IMR-90 (cell line): Measurements from ENCODE around the gene LILRA6. TPM values are rescaled to one million over a fixed set of nuclear protein-coding genes. Genes with fewer than 3 reads are reported as not detected.

Source experiments
- ATAC-seq: fragments of 200-7000 bp; cut with Tn5 transposase; 2 replicates; pipeline ENCODE4 v1.9.1; 2020; ENCODE audit warnings: low read depth, mild to moderate bottlenecking, moderate library complexity
- BruUV-seq: library from RNA; stranded (reverse); fragments of 400-500 nt; replicated peaks from 2 replicates; lab custom pipeline; 2021; lab: Mats Ljungman, UMichigan
- CTCF ChIA-PET: fragments of 300-600 bp; formaldehyde crosslinking; extraction: SDS; loops from one replicate; lab custom pipeline; 2021; ENCODE audit warnings: antibody characterized with exemption; lab: Yijun Ruan, JAX
- POLR2A ChIA-PET: fragments of 300-600 bp; sonication (Branson Sonifier 250); formaldehyde crosslinking; loops from one replicate; lab custom pipeline; 2022; ENCODE audit warnings: antibody characterized with exemption; ENCODE audit not compliant: unreplicated experiment; lab: Charles Lee
- DNase-seq: peaks from one replicate; pipeline ENCODE4 v3.0.0; 2013
- H2AFZ ChIP-seq: replicated peaks from 2 replicates; pipeline ENCODE3; 2013; ENCODE audit warnings: low read length, mild to moderate bottlenecking; ENCODE audit not compliant: poor library complexity
- H2AK5ac ChIP-seq: 2 replicates; pipeline ENCODE4 v1.6.1; 2013; ENCODE audit warnings: low read depth, low read length, inconsistent platforms
- H2AK9ac ChIP-seq: replicated peaks from 2 replicates; pipeline ENCODE3; 2013; ENCODE audit warnings: mild to moderate bottlenecking, low read depth, low read length, moderate library complexity; ENCODE audit not compliant: poor library complexity
- H2BK120ac ChIP-seq: 2 replicates; pipeline ENCODE4 v1.6.1; 2013; ENCODE audit warnings: low read depth, low read length, inconsistent platforms
- H2BK15ac ChIP-seq: 3 replicates; pipeline ENCODE4 v1.6.1; 2013; ENCODE audit warnings: low read depth, low read length, inconsistent platforms
- H2BK20ac ChIP-seq: 2 replicates; pipeline ENCODE4 v1.6.1; 2013; ENCODE audit warnings: low read depth, mild to moderate bottlenecking, inconsistent platforms, low read length, moderate library complexity
- H2BK5ac ChIP-seq: 2 replicates; pipeline ENCODE4 v1.6.1; 2013; ENCODE audit warnings: mild to moderate bottlenecking, low read depth, low read length, inconsistent platforms; ENCODE audit not compliant: poor library complexity, severe bottlenecking
- H3K14ac ChIP-seq: replicated peaks from 2 replicates; pipeline ENCODE4 v1.6.1; 2013; ENCODE audit warnings: low read depth, low read length, inconsistent platforms
- H3K18ac ChIP-seq: 2 replicates; pipeline ENCODE4 v1.6.1; 2013; ENCODE audit warnings: low read depth, low read length, control low read depth
- H3K23ac ChIP-seq: 2 replicates; pipeline ENCODE4 v1.6.1; 2013; ENCODE audit warnings: low read depth, low read length, inconsistent platforms
- H3K27ac ChIP-seq: 2 replicates; pipeline ENCODE4 v1.5.1; 2013; ENCODE audit warnings: mild to moderate bottlenecking, control low read depth, low read length; ENCODE audit not compliant: insufficient read depth
- H3K27me3 ChIP-seq: 2 replicates; pipeline ENCODE4 v1.6.1; 2013; ENCODE audit warnings: low read length; ENCODE audit not compliant: control insufficient read depth, insufficient read depth
- H3K36me3 ChIP-seq: 2 replicates; pipeline ENCODE4 v1.6.1; 2013; ENCODE audit warnings: low read length, mixed read lengths; ENCODE audit not compliant: control insufficient read depth, insufficient read depth
- H3K4ac ChIP-seq: 2 replicates; pipeline ENCODE4 v1.6.1; 2013; ENCODE audit warnings: low read depth, low read length, inconsistent platforms
- H3K4me1 ChIP-seq: 2 replicates; pipeline ENCODE4 v1.6.1; 2013; ENCODE audit warnings: low read length, mixed read lengths; ENCODE audit not compliant: control insufficient read depth, insufficient read depth
- H3K4me2 ChIP-seq: 2 replicates; pipeline ENCODE4 v1.6.1; 2013; ENCODE audit warnings: low read depth, mild to moderate bottlenecking, control low read depth, low read length, moderate library complexity
- H3K4me3 ChIP-seq: 2 replicates; pipeline ENCODE4 v1.5.1; 2013; ENCODE audit warnings: low read depth, mild to moderate bottlenecking, control low read depth, low read length, moderate library complexity; ENCODE audit not compliant: insufficient read depth
- H3K56ac ChIP-seq: 2 replicates; pipeline ENCODE4 v1.6.1; 2013; ENCODE audit warnings: low read length, inconsistent platforms; ENCODE audit not compliant: insufficient read depth; ENCODE audit errors: extremely low read depth
- H3K79me1 ChIP-seq, 2 experiments: 2 replicates each; pipeline ENCODE4 v1.6.1; 2013; ENCODE audit warnings: low read length in 2 of 2, inconsistent platforms in 1 of 2, low read depth in 1 of 2
- H3K9ac ChIP-seq: 2 replicates; pipeline ENCODE4 v1.6.1; 2013; ENCODE audit warnings: low read depth, low read length, control low read depth
- H3K9me1 ChIP-seq: 2 replicates; pipeline ENCODE4 v1.6.1; 2013; ENCODE audit warnings: low read length, inconsistent platforms; ENCODE audit not compliant: insufficient read depth
- H3K9me3 ChIP-seq: 2 replicates; pipeline ENCODE4 v1.6.1; 2013; ENCODE audit warnings: low read length; ENCODE audit not compliant: control insufficient read depth, insufficient read depth
- H4K20me1 ChIP-seq: 2 replicates; pipeline ENCODE4 v1.6.1; 2013; ENCODE audit warnings: low read length, inconsistent platforms; ENCODE audit not compliant: insufficient read depth
- H4K5ac ChIP-seq: 2 replicates; pipeline ENCODE4 v1.6.1; 2013; ENCODE audit warnings: mild to moderate bottlenecking, low read depth, low read length, control low read depth
- H4K8ac ChIP-seq, 2 experiments: 2 replicates each; pipeline ENCODE4 v1.6.1; 2013; ENCODE audit warnings: low read depth in 2 of 2, low read length in 2 of 2, control low read depth in 1 of 2, inconsistent platforms in 1 of 2
- H4K91ac ChIP-seq: 2 replicates; pipeline ENCODE4 v1.6.1; 2013; ENCODE audit warnings: low read depth, low read length, inconsistent platforms; ENCODE audit not compliant: insufficient read depth
- BHLHE40 ChIP-seq: fragments of 150-350 bp; IDR thresholded peaks from 2 replicates; pipeline ENCODE4 v1.6.1; 2016; ENCODE audit warnings: mild to moderate bottlenecking, low read depth, low read length
- CEBPB ChIP-seq: IDR thresholded peaks from 2 replicates; pipeline ENCODE4 v1.6.1; 2012; ENCODE audit warnings: low read depth, low read length, improper control_type of control experiment
- CHD1 ChIP-seq: IDR thresholded peaks from 2 replicates; pipeline ENCODE4 v1.6.1; 2012; ENCODE audit warnings: low read depth, low read length, improper control_type of control experiment
- FOS ChIP-seq: fragments of 150-350 bp; IDR thresholded peaks from 2 replicates; pipeline ENCODE4 v1.6.1; 2016; ENCODE audit warnings: low read depth, low read length
- MAFK ChIP-seq: IDR thresholded peaks from 2 replicates; pipeline ENCODE4 v1.6.1; 2012; ENCODE audit warnings: low read depth, low read length, improper control_type of control experiment
- MAZ ChIP-seq: IDR thresholded peaks from 2 replicates; pipeline ENCODE4 v1.6.1; 2012; ENCODE audit warnings: low read depth, mild to moderate bottlenecking, low read length, improper control_type of control experiment, moderate library complexity, borderline replicate concordance
- MXI1 ChIP-seq: IDR thresholded peaks from 2 replicates; pipeline ENCODE4 v1.6.1; 2012; ENCODE audit warnings: low read depth, mild to moderate bottlenecking, low read length, moderate library complexity, borderline replicate concordance
- NFE2L2 ChIP-seq: fragments of 150-350 bp; IDR thresholded peaks from 2 replicates; pipeline ENCODE4 v1.6.1; 2016; ENCODE audit warnings: low read depth, mild to moderate bottlenecking, low read length
- POLR2A ChIP-seq: IDR thresholded peaks from 2 replicates; pipeline ENCODE4 v1.6.1; 2012; ENCODE audit warnings: mild to moderate bottlenecking, low read depth, low read length
- RAD21 ChIP-seq: IDR thresholded peaks from 2 replicates; pipeline ENCODE4 v1.6.1; 2012; ENCODE audit warnings: low read length, improper control_type of control experiment
- RCOR1 ChIP-seq: IDR thresholded peaks from 2 replicates; pipeline ENCODE4 v1.6.1; 2012; ENCODE audit warnings: mild to moderate bottlenecking, low read length, improper control_type of control experiment; ENCODE audit not compliant: insufficient replicate concordance
- RFX5 ChIP-seq: IDR thresholded peaks from 2 replicates; pipeline ENCODE4 v1.8.0; 2012; ENCODE audit warnings: low read depth, mild to moderate bottlenecking, low read length, moderate library complexity
- SMC3 ChIP-seq: fragments of 150-350 bp; IDR thresholded peaks from 2 replicates; pipeline ENCODE4 v1.6.1; 2016; ENCODE audit warnings: low read depth, mild to moderate bottlenecking, antibody characterized with exemption, low read length, moderate library complexity
- WGBS, 2 experiments: methylation state at CpG; one replicate each; pipeline versions ENCODE4 v1.1.5 to v1.1.7; 2013; ENCODE audit warnings: missing lambda C conversion rate in 2 of 2; ENCODE audit not compliant: insufficient read length in 1 of 2; ENCODE audit errors: extremely low coverage in 2 of 2; 5-methylcytosine and 5-hydroxymethylcytosine counted together
- dilution Hi-C: fragments of 300-500 bp; cut with HindIII; formaldehyde crosslinking; loops from one replicate; pipeline ENCODE4 v1.14.3; 2018; ENCODE audit warnings: low sequenced_read_pairs; ENCODE audit not compliant: unreplicated experiment
- in situ Hi-C: fragments of 300-500 bp; cut with MboI; formaldehyde crosslinking; loops from 3 replicates; pipeline ENCODE4 v1.14.3; 2019; ENCODE audit warnings: low sequenced_read_pairs, inconsistent platforms, mixed read lengths
- intact Hi-C: fragments of 100-400 bp; cut with micrococcal nuclease; formaldehyde crosslinking; loops from 2 replicates; pipeline ENCODE4 v1.10.0; 2022
- polyA plus RNA-seq, 3 experiments: library from polyadenylated mRNA; depleted of rRNA; stranded (reverse); fragments of >200 nt; gene quantifications; 2 replicates each; pipeline ENCODE4 v1.2.3, GENCODE V29; 2012; ENCODE audit warnings: low replicate concordance in 1 of 3
- total RNA-seq: library from RNA; depleted of rRNA; stranded (reverse); fragments of >200 nt; gene quantifications from 2 replicates; pipeline ENCODE4 v1.2.3, GENCODE V29; 2012
- TF ChIP-seq, protein P1 (sequence below): fragments of 150-350 bp; IDR thresholded peaks from 2 replicates; pipeline ENCODE4 v1.6.1; 2016; ENCODE audit warnings: low read depth, mild to moderate bottlenecking, low read length, moderate library complexity, borderline replicate concordance
- TF ChIP-seq, protein P2 (sequence below): fragments of 150-350 bp; IDR thresholded peaks from 2 replicates; pipeline ENCODE4 v1.6.1; 2017; ENCODE audit warnings: mild to moderate bottlenecking, antibody characterized with exemption, low read length, low read depth
- TF ChIP-seq, protein P3 (sequence below): conservative IDR thresholded peaks from 2 replicates; pipeline ENCODE4 v1.5.1; 2012; ENCODE audit warnings: mild to moderate bottlenecking, low read depth, low read length, improper control_type of control experiment

The LILRA6 gene
- total and polyA plus RNA-seq, 2 of the 4 experiments (the other 2 are of a cell fraction): not detected

DNA sequence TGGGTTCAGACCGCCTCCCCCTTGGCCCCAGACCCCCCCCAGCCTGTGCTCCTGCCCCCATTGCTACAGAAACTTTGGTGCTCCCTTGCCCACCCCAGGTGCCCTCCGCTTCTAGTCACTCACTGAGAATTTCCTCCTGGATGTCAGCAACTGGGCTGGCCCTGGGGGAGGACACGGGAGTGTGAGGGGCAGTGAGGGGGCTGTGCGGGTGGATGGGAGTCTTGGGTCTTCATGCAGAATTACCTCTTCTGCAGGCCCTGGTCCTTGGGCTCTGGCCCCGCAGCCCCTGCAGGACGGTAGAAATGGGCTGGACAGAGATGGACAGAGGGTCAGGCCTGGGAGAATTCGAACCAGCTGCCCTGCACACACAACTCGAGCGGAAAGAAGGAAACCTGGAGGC lies 9.7 kb upstream of the LILRA6 start:
- no peak overlapping the region for H2BK15ac ChIP-seq
- H3K9me1 ChIP-seq: no peaks in the 10 kb centered on the region
- in situ Hi-C loops (no loop called here), intact Hi-C loops (no loop called here), dilution Hi-C loops (no loop called here)
- no peak overlapping the region for H2AK5ac ChIP-seq
- H3K9ac ChIP-seq: no peak overlapping the region
- no peak overlapping the region for H2BK5ac ChIP-seq
- H4K20me1 ChIP-seq: no peaks in the 10 kb centered on the region
- no peak overlapping the region for H3K14ac ChIP-seq
- CTCF ChIA-PET: no interaction called here
- 60% methylated on average over 2 of the region's 9 CpGs; no CpG with 5 or more reads in 1 of the 2 experiments for WGBS, 2 experiments
- no peak overlapping the region for H3K23ac ChIP-seq
- no peak for DNase-seq
- no peak for ATAC-seq
- no peak overlapping the region for H2AFZ ChIP-seq
- no TSS peak for BruUV-seq
- no peak overlapping the region for H2AK9ac ChIP-seq
- no peak overlapping the region for H3K4ac ChIP-seq
- no peak overlapping the region for H4K5ac ChIP-seq
- H3K79me1 ChIP-seq: no peaks in the 10 kb centered on the region
- H3K4me1 ChIP-seq: no peaks in the 10 kb centered on the region
- no peak overlapping the region for H3K4me2 ChIP-seq
- H2BK20ac ChIP-seq: no peak overlapping the region
- no peak overlapping the region for H3K27ac ChIP-seq
- TF ChIP-seq SMC3 (no peak), CHD1 (no peak), CEBPB (no peak), RCOR1 (no peak), FOS (no peak), BHLHE40 (no peak), NFE2L2 (no peak), MAZ (no peak), MAFK (no peak), RFX5 (no peak), RAD21 (no peak), MXI1 (no peak), POLR2A (no peak)
- TF ChIP-seq, protein P1, sequence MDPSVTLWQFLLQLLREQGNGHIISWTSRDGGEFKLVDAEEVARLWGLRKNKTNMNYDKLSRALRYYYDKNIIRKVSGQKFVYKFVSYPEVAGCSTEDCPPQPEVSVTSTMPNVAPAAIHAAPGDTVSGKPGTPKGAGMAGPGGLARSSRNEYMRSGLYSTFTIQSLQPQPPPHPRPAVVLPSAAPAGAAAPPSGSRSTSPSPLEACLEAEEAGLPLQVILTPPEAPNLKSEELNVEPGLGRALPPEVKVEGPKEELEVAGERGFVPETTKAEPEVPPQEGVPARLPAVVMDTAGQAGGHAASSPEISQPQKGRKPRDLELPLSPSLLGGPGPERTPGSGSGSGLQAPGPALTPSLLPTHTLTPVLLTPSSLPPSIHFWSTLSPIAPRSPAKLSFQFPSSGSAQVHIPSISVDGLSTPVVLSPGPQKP: no peak
- TF ChIP-seq, protein P2, sequence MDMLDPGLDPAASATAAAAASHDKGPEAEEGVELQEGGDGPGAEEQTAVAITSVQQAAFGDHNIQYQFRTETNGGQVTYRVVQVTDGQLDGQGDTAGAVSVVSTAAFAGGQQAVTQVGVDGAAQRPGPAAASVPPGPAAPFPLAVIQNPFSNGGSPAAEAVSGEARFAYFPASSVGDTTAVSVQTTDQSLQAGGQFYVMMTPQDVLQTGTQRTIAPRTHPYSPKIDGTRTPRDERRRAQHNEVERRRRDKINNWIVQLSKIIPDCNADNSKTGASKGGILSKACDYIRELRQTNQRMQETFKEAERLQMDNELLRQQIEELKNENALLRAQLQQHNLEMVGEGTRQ: no peak
- TF ChIP-seq, protein P3, sequence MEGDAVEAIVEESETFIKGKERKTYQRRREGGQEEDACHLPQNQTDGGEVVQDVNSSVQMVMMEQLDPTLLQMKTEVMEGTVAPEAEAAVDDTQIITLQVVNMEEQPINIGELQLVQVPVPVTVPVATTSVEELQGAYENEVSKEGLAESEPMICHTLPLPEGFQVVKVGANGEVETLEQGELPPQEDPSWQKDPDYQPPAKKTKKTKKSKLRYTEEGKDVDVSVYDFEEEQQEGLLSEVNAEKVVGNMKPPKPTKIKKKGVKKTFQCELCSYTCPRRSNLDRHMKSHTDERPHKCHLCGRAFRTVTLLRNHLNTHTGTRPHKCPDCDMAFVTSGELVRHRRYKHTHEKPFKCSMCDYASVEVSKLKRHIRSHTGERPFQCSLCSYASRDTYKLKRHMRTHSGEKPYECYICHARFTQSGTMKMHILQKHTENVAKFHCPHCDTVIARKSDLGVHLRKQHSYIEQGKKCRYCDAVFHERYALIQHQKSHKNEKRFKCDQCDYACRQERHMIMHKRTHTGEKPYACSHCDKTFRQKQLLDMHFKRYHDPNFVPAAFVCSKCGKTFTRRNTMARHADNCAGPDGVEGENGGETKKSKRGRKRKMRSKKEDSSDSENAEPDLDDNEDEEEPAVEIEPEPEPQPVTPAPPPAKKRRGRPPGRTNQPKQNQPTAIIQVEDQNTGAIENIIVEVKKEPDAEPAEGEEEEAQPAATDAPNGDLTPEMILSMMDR: no peak
- H3K18ac ChIP-seq: no peak overlapping the region
- H3K4me3 ChIP-seq: no peak overlapping the region
- H2BK120ac ChIP-seq: no peak overlapping the region
- H3K56ac ChIP-seq: no peak overlapping the region
- POLR2A ChIA-PET: no interaction called here
- H3K9me3 ChIP-seq: no peaks in the 10 kb centered on the region
- H3K36me3 ChIP-seq: no peaks in the 10 kb centered on the region
- peaks cover 13% of the 10 kb centered on the region for H3K27me3 ChIP-seq
- H4K8ac ChIP-seq: no peak overlapping the region
- no peak overlapping the region for H4K91ac ChIP-seq
